Stomach (tissue), 9 donors: Measurements from ENCODE around the gene DNAJB4. TPM values are rescaled to one million over a fixed set of nuclear protein-coding genes. Genes with fewer than 3 reads are reported as not detected.

Experiments
- DNase-seq, 2 donors: peaks; one replicate each; pipeline versions ENCODE4 v3.0.0 to v3.0.0-alpha.2; 2013 to 2019
- H3K27ac ChIP-seq, 5 donors: fragments of 200-600 bp in 4 of 5; sonication (generic) in 4 of 5; one replicate each; pipeline ENCODE4 v1.5.1; 2013 to 2019; ENCODE audit warnings: mild to moderate bottlenecking in 1 of 5, moderate library complexity in 1 of 5
- H3K27me3 ChIP-seq, 3 donors: fragments of 200-600 bp; sonication (generic); one replicate each; pipeline ENCODE4 v1.5.1; 2017 to 2019; ENCODE audit warnings: mixed run types in 1 of 3
- H3K36me3 ChIP-seq, 4 donors: fragments of 200-600 bp; sonication (generic); 1 replicate in 3 of 4; 2 replicates in 1 of 4; pipeline ENCODE4 v1.5.1; 2016 to 2019
- H3K4me1 ChIP-seq, 4 donors: fragments of 200-600 bp; sonication (generic); one replicate each; pipeline ENCODE4 v1.5.1; 2016 to 2019
- H3K4me3 ChIP-seq, 4 donors: fragments of 200-600 bp; sonication (generic) in 3 of 4; one replicate each; pipeline ENCODE4 v1.5.1; 2016 to 2019; ENCODE audit warnings: mild to moderate bottlenecking in 1 of 4
- H3K9me3 ChIP-seq, 4 donors: fragments of 200-600 bp; sonication (generic); one replicate each; pipeline ENCODE4 v1.5.1; 2016 to 2019
- CTCF ChIP-seq, 7 experiments: fragments of 450-650 bp in 4 of 7; fragments of 200-600 bp in 3 of 7; sonication (generic) in 3 of 7; IDR thresholded peaks; one replicate each; pipeline ENCODE4 v1.5.1; 2016 to 2019; ENCODE audit warnings: antibody characterized with exemption in 7 of 7, control low read depth in 2 of 7, mild to moderate bottlenecking in 1 of 7
- EP300 ChIP-seq: sonication (generic); formaldehyde crosslinking; IDR thresholded peaks from one replicate; pipeline ENCODE4 v1.6.1; 2017; ENCODE audit warnings: antibody characterized with exemption
- POLR2A ChIP-seq, 4 donors: fragments of 450-650 bp; IDR thresholded peaks; one replicate each; pipeline ENCODE4 v1.6.1; 2016; ENCODE audit warnings: antibody characterized with exemption in 4 of 4, control low read depth in 2 of 4, mild to moderate bottlenecking in 1 of 4, moderate library complexity in 1 of 4
- POLR2AphosphoS5 ChIP-seq, 3 donors: sonication (generic); formaldehyde crosslinking; IDR thresholded peaks; one replicate each; pipeline ENCODE4 v1.6.1; 2016; ENCODE audit warnings: antibody characterized with exemption in 3 of 3
- WGBS, 5 donors: extraction: QIAGEN DNeasy Blood & Tissue Kit in 3 of 5; methylation state at CpG; one replicate each; pipeline versions ENCODE4 v1.1.5 to v1.1.7; 2013 to 2018; 5-methylcytosine and 5-hydroxymethylcytosine counted together
- intact Hi-C: fragments of 100-400 bp; cut with DNase I; formaldehyde crosslinking; loops from one replicate; pipeline ENCODE4 v1.15.1; 2023; ENCODE audit warnings: low total_unique reads
- polyA plus RNA-seq, 3 donors: library from polyadenylated mRNA; stranded (reverse); fragments of 200-250 nt; gene quantifications; one replicate each; pipeline ENCODE4 v1.2.3, GENCODE V29; 2013
- total RNA-seq, 5 donors: library from RNA; depleted of rRNA; stranded (reverse); fragments of >200 nt; gene quantifications; one replicate each; pipeline versions ENCODE4 v1.1.0 to v1.2.3, GENCODE V29; 2014 to 2016
- donor health status: healthy with polysubstance abuse.
- donor health status: Bipolar disorder and iron deficiency.
- donor health status: healthy.

DNAJB4 gene
- total and polyA plus RNA-seq, 8 donors = 7.2 to 65.7 (median 14.3) TPM

DNA sequence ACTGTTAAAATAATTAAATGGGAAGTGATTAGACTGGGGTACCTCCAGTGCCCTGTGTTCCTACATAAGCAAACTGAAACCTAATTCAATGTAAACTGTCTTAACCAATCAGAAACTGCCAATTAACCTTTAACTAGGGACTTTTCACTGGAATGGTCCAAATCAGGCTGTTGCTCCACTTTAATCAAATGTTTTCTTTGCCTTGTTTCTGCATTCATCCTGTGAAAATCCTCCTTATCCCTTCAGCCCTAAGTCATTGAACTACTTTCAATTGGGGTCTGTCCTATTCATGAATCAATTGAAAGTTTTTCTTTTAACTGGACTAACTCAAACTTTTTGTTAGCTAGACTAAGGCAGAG lies 20.8 kb upstream of the DNAJB4 start:
- no peak overlapping the region for H3K27ac ChIP-seq

DNA sequence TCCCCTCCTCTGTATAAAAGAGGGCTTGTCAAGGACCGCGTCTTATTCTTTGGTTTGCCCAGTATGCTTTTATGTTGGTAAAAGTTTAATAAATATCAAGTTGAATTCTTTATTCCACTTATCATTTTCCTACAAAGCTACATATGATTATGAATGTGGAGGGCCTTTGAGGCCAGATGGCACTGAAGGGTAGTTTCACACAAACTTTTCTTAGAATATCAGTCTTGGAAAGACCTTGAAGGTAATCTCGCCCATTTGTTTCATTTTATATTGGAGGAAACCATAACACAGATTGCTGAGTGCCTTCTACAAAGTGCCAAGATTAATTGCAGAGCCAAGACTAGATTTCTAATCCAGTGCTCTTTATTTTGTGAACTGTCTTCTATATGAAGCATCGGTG lies 20.1 kb upstream of the DNAJB4 start:
- no peak for TF ChIP-seq POLR2AphosphoS5 (IDR thresholded peaks at IDR 0.05)
- TF ChIP-seq CTCF (IDR thresholded peaks at IDR 0.05) = no peak
- TF ChIP-seq EP300 = no peak
- no peak for TF ChIP-seq POLR2A (IDR thresholded peaks at IDR 0.05)
- H3K4me1 ChIP-seq = peaks cover 6 to 52% (median 17%) of the 10 kb centered on the region in 4 donors
- no peak overlapping the region for H3K4me3 ChIP-seq
- no peaks in the 10 kb centered on the region for H3K36me3 ChIP-seq
- no peak for DNase-seq
- no peak overlapping the region for H3K27ac ChIP-seq
- H3K27me3 ChIP-seq = no peaks in the 10 kb centered on the region
- WGBS, 5 donors = 90 to 97% (median 96%) methylated on average over 4 of the region's 4 CpGs
- intact Hi-C loops = no loop called here
- H3K9me3 ChIP-seq = no peaks in the 10 kb centered on the region

More for the DNA sequence above, 20.8 kb upstream of the DNAJB4 start:
- H3K27me3 ChIP-seq = no peaks in the 10 kb centered on the region
- no peaks in the 10 kb centered on the region for H3K36me3 ChIP-seq
- no peaks in the 10 kb centered on the region for H3K9me3 ChIP-seq
- intact Hi-C loops = no loop called here
- no peak overlapping the region for H3K4me3 ChIP-seq
- no peak for TF ChIP-seq EP300
- no peak for TF ChIP-seq CTCF (IDR thresholded peaks at IDR 0.05)
- no peak for TF ChIP-seq POLR2A (IDR thresholded peaks at IDR 0.05)
- no peak for TF ChIP-seq POLR2AphosphoS5 (IDR thresholded peaks at IDR 0.05)
- no peak for DNase-seq
- peaks cover 6 to 52% (median 18%) of the 10 kb centered on the region in 4 donors for H3K4me1 ChIP-seq

GRCh38 chr1:77986810-77987209 lies 17.9 kb upstream of the DNAJB4 start:
- no peak for DNase-seq
- TF ChIP-seq CTCF (IDR thresholded peaks at IDR 0.05) = no peak
- no peak for TF ChIP-seq POLR2AphosphoS5 (IDR thresholded peaks at IDR 0.05)
- no peak for TF ChIP-seq POLR2A (IDR thresholded peaks at IDR 0.05)
- TF ChIP-seq EP300 = no peak
- no peak overlapping the region for H3K27ac ChIP-seq

GRCh38 chr1:77987919-77988318 lies 16.8 kb upstream of the DNAJB4 start:
- Histone ChIP-seq H3K27ac (no peak overlapping the region), H3K36me3 (peaks cover 0 to 5% (median 2%) of the 10 kb centered on the region in 4 donors), H3K9me3 (no peaks in the 10 kb centered on the region), H3K27me3 (no peaks in the 10 kb centered on the region), H3K4me3 (no peak overlapping the region), H3K4me1 (peaks cover 0 to 28% (median 7%) of the 10 kb centered on the region in 4 donors)
- DNase-seq = no peak
- intact Hi-C loops = no loop called here
- 71 to 92% (median 78%) methylated on average over 2 of the region's 2 CpGs for WGBS, 5 donors
- TF ChIP-seq CTCF (IDR thresholded peaks at IDR 0.05) = no peak
- TF ChIP-seq POLR2A (IDR thresholded peaks at IDR 0.05) = no peak
- TF ChIP-seq EP300 = no peak
- TF ChIP-seq POLR2AphosphoS5 (IDR thresholded peaks at IDR 0.05) = no peak

More at GRCh38 chr1:77986810-77987209, 17.9 kb upstream of the DNAJB4 start:
- intact Hi-C loops = no loop called here
- H3K36me3 ChIP-seq = no peaks in the 10 kb centered on the region
- peaks cover 0 to 30% (median 7%) of the 10 kb centered on the region in 4 donors for H3K4me1 ChIP-seq
- H3K27me3 ChIP-seq = no peaks in the 10 kb centered on the region
- H3K9me3 ChIP-seq = no peaks in the 10 kb centered on the region
- H3K4me3 ChIP-seq = no peak overlapping the region
